GM19468 (cell line): Measurements from ENCODE around the gene WFDC6.

Source experiments
- ATAC-seq: cut with Tn5 transposase; IDR thresholded peaks from one replicate; pipeline ENCODE4 v1.9.1; 2021; ENCODE audit warnings: mild to moderate bottlenecking, moderate library complexity, moderate number of reproducible peaks; ENCODE audit not compliant: unreplicated experiment; ENCODE audit errors: extremely low read depth

The WFDC6 gene

GRCh38 chr20:45523821-45524220 is 15.5 kb downstream of the WFDC6 start:
- ATAC-seq = no peak

GRCh38 chr20:45518282-45518681 is 21.0 kb downstream of the WFDC6 start:
- no peak for ATAC-seq

- ATAC-seq = no peak
These were observed 24.0 kb downstream of the WFDC6 start, which contains the start of gene SPINT3 for GRCh38 chr20:45515147-45515913. Gene SPINT3 (minus strand): TSS chr20:45515622. CDS start chr20:45515608, 14 bp downstream.

- ATAC-seq = no peak
These were observed 28.9 kb downstream of the WFDC6 start for GRCh38 chr20:45510242-45510862.

- ATAC-seq = no peak
These were observed 30.2 kb downstream of the WFDC6 start for GRCh38 chr20:45509091-45509490.

GRCh38 chr20:45508068-45508886 is 31.0 kb downstream of the WFDC6 start:
- no peak for ATAC-seq

GRCh38 chr20:45507011-45507820 is 32.1 kb downstream of the WFDC6 start:
- no peak for ATAC-seq

- ATAC-seq = no peak
These were observed 32.9 kb downstream of the WFDC6 start for GRCh38 chr20:45506398-45506797.

DNA sequence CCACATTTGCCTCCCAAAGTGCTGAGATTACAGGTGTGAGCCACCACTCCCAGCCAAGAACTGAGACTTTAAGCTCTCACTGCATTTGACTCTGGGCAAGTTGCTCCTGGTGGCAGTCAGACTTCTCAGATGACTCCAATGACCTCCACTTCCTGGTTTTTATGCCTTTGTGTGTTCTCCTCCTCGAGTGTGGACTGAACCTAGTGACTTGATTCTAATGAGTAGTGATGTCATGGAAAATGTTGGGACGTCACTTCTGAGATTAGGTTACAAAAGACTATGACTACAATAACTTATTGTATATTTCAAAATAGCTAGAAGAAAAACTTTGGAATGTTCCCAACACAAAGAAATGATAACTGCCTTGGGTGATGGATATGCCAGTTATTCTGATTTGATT is 35.9 kb downstream of the WFDC6 start:
- no peak for ATAC-seq

GRCh38 chr20:45502561-45502960 is 36.7 kb downstream of the WFDC6 start:
- no peak for ATAC-seq

GRCh38 chr20:45501600-45501999 is 37.7 kb downstream of the WFDC6 start:
- ATAC-seq = no peak

DNA sequence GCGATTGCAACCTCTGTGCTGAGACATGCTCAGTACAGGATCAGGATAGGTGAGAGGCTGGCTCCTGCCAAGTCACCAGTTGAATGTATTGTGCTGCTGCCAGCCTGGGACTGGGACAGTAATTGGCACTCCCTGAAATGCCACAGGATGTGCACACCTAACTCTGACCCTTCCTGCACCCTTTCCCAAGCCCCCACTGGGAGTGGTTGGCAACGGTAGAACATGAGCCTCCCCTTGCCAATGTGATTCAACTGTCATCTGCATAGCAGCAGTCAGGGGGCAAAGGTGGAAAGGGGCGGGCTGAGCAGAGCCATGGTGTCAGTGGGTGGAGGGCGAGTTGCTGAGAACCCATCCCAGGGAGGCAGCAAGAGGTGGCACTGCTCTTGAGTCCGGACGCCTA is 39.3 kb downstream of the WFDC6 start:
- ATAC-seq = no peak

- no peak for ATAC-seq
These were observed 41.2 kb downstream of the WFDC6 start for GRCh38 chr20:45497971-45498494.

- ATAC-seq = no peak
These were observed 43.1 kb downstream of the WFDC6 start for GRCh38 chr20:45496166-45496565.

- no peak for ATAC-seq
These were observed 43.8 kb downstream of the WFDC6 start for GRCh38 chr20:45495501-45495941.

GRCh38 chr20:45489083-45489531 is 50.2 kb downstream of the WFDC6 start:
- ATAC-seq = no peak

DNA sequence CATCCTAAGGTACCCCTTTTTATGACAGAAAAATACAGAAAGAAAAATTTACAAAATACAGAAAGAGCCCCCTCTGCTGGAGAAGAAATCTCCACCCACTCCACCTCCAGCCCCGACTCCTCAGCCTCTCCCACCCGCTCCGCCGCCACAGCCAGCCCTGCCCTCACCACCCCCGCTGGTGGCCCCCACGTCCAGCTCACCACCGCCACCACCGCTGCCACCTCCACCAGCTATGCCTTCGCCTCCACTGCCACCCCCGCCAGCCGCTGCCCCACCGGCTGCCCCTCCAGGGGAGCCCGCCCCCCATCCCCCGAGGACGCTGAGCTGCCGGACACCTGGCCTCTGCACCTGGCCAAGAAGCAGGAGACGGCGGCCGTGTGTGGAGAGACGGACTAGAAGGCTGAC is 52.0 kb downstream of the WFDC6 start:
- no peak for ATAC-seq

- ATAC-seq = no peak
These were observed 53.9 kb downstream of the WFDC6 start for GRCh38 chr20:45485388-45485787.

DNA sequence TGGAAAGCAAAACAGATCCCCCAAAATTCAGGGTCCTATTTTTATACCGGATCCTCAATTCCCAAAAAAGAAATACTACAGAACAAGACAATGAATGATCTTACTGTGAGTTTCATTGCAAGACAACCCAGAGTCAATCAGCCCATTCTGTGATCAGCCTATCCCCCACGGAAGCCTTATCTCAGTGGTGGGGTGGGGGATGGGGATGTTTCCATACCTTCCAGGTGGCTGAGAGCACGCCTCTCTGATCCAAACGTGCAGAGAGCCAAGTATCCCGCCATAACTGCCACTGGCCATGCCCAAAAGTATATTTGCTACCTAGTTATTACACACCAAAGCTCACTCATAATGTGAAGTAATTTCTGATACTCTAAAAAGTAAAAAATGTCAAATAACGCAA is 54.6 kb downstream of the WFDC6 start:
- no peak for ATAC-seq
